Colonic mucosa (tissue), 4 donors: ENCODE data around the gene FUT8. TPM values are rescaled to one million over a fixed set of nuclear protein-coding genes. Genes with fewer than 3 reads are reported as not detected.
"Not testable (repeated sequence)": the region's sequence is repeated elsewhere in the genome, so short reads cannot be mapped to it uniquely, and the experiment has no call there.

ENCODE experiments used
- DNase-seq: peaks from one replicate; pipeline ENCODE4 v3.0.0-alpha.2; 2020
- H3K27ac ChIP-seq: fragments of 200-600 bp; one replicate; pipeline ENCODE4 v1.8.0; 2021
- H3K27me3 ChIP-seq: fragments of 200-600 bp; one replicate; pipeline ENCODE4 v1.8.0; 2021
- H3K36me3 ChIP-seq: fragments of 200-600 bp; one replicate; pipeline ENCODE4 v1.8.0; 2021
- H3K4me1 ChIP-seq: fragments of 200-600 bp; one replicate; pipeline ENCODE4 v1.8.0; 2021; ENCODE audit warnings: mild to moderate bottlenecking
- H3K4me3 ChIP-seq: fragments of 200-600 bp; one replicate; pipeline ENCODE4 v1.8.0; 2021
- H3K9ac ChIP-seq, 2 donors: one replicate each; pipeline ENCODE4 v1.7.0; 2013; ENCODE audit warnings: control low read depth in 2 of 2, low read depth in 2 of 2, low read length in 2 of 2
- H3K9me3 ChIP-seq: fragments of 200-600 bp; one replicate; pipeline ENCODE4 v1.8.0; 2021
- CTCF ChIP-seq: fragments of 200-600 bp; IDR thresholded peaks from one replicate; pipeline ENCODE4 v1.8.0; 2022; ENCODE audit warnings: antibody characterized with exemption, mild to moderate bottlenecking
- intact Hi-C: fragments of 100-400 bp; cut with DNase I; formaldehyde crosslinking; loops from one replicate; pipeline ENCODE4 v1.14.1; 2022
- total RNA-seq, 2 donors: library from RNA; stranded (reverse); fragmentation: NEBNext Ultra II Directional in 1 of 2; extraction: Animal tissue kit (Norgen Biotek cat#: 25700) in 1 of 2; gene quantifications; one replicate each; pipeline ENCODE4 v1.2.1, GENCODE V29; 2021
- donor health status: healthy.
- donor health status: DM: no; HTN: no; CAD: no.
- donor health status: DM: no; HTN: no; CAD: no.

FUT8 gene
- total RNA-seq, 2 donors from 2014 or later = 28.8 to 37.2 TPM

GRCh38 chr14:65627315-65627714 lies 214.8 kb downstream of the FUT8 start:
- Histone ChIP-seq H3K4me3 (no peak overlapping the region), H3K36me3 (no peaks in the 10 kb centered on the region), H3K9ac (no peak overlapping the region), H3K4me1 (no peaks in the 10 kb centered on the region), H3K27me3 (no peaks in the 10 kb centered on the region), H3K9me3 (no peaks in the 10 kb centered on the region), H3K27ac (no peak overlapping the region)
- no peak for DNase-seq
- no peak for TF ChIP-seq CTCF
- intact Hi-C loops = no loop called here

- Histone ChIP-seq H3K36me3 (no peaks in the 10 kb centered on the region), H3K4me3 (no peak overlapping the region), H3K9ac (no peak overlapping the region), H3K4me1 (no peaks in the 10 kb centered on the region), H3K9me3 (no peaks in the 10 kb centered on the region), H3K27ac (no peak overlapping the region), H3K27me3 (no peaks in the 10 kb centered on the region)
- no peak for TF ChIP-seq CTCF
- no peak for DNase-seq
- intact Hi-C loops = no loop called here
Observed at GRCh38 chr14:65628664-65629063, 216.1 kb downstream of the FUT8 start.

GRCh38 chr14:65631040-65631439 lies 218.5 kb downstream of the FUT8 start:
- intact Hi-C loops = no loop called here
- Histone ChIP-seq H3K9ac (no peak overlapping the region), H3K27ac (no peak overlapping the region), H3K36me3 (no peaks in the 10 kb centered on the region), H3K4me1 (no peaks in the 10 kb centered on the region), H3K9me3 (no peaks in the 10 kb centered on the region), H3K4me3 (no peak overlapping the region), H3K27me3 (no peaks in the 10 kb centered on the region)
- TF ChIP-seq CTCF = no peak
- no peak for DNase-seq

- no peak overlapping the region for H3K27ac ChIP-seq
- DNase-seq = no peak
- H3K4me3 ChIP-seq = no peak overlapping the region
- no peak overlapping the region for H3K9ac ChIP-seq
- no peaks in the 10 kb centered on the region for H3K27me3 ChIP-seq
- no peaks in the 10 kb centered on the region for H3K4me1 ChIP-seq
- no peak for TF ChIP-seq CTCF
- intact Hi-C loops = no loop called here
- H3K9me3 ChIP-seq = no peaks in the 10 kb centered on the region
- no peaks in the 10 kb centered on the region for H3K36me3 ChIP-seq
Observed at GRCh38 chr14:65632487-65632886, 220.0 kb downstream of the FUT8 start.

- H3K4me3 ChIP-seq, H3K9me3 ChIP-seq, H3K4me1 ChIP-seq, H3K36me3 ChIP-seq, H3K9ac ChIP-seq, DNase-seq, intact Hi-C loops, H3K27ac ChIP-seq, H3K27me3 ChIP-seq: not testable (repeated sequence)
Observed at GRCh38 chr14:65633666-65634065, 221.1 kb downstream of the FUT8 start.

- Histone ChIP-seq H3K36me3 (no peaks in the 10 kb centered on the region), H3K9me3 (no peaks in the 10 kb centered on the region), H3K27ac (no peak overlapping the region), H3K9ac (no peak overlapping the region), H3K4me1 (no peaks in the 10 kb centered on the region), H3K27me3 (no peaks in the 10 kb centered on the region), H3K4me3 (no peak overlapping the region)
- intact Hi-C loops = no loop called here
- TF ChIP-seq CTCF = no peak
- DNase-seq = no peak
Observed at GRCh38 chr14:65637780-65638179, 225.2 kb downstream of the FUT8 start.
